HEK293T (cell line): Measurements from ENCODE around the gene TWF1.

Experiments used
- BHLHE40 ChIP-seq: fragments of 450-650 bp; IDR thresholded peaks from 2 replicates; pipeline ENCODE4 v1.6.1; 2016; ENCODE audit warnings: mild to moderate bottlenecking, moderate library complexity, borderline replicate concordance
- CTBP1 ChIP-seq: fragments of 450-650 bp; IDR thresholded peaks from 2 replicates; pipeline ENCODE4 v1.6.1; 2016; ENCODE audit warnings: borderline replicate concordance
- ELF4 ChIP-seq: fragments of 450-650 bp; IDR thresholded peaks from 2 replicates; pipeline ENCODE4 v1.6.1; 2017; ENCODE audit warnings: antibody characterized with exemption
- FOXA1 ChIP-seq: fragments of 450-650 bp; IDR thresholded peaks from 2 replicates; pipeline ENCODE4 v1.6.1; 2016; ENCODE audit warnings: mild to moderate bottlenecking
- FOXK2 ChIP-seq: fragments of 450-650 bp; IDR thresholded peaks from 2 replicates; pipeline ENCODE4 v1.6.1; 2016; ENCODE audit warnings: mild to moderate bottlenecking
- FOXM1 ChIP-seq: fragments of 450-650 bp; IDR thresholded peaks from 2 replicates; pipeline ENCODE4 v1.6.1; 2017; ENCODE audit warnings: mild to moderate bottlenecking, borderline replicate concordance
- LEF1 ChIP-seq: fragments of 450-650 bp; IDR thresholded peaks from 2 replicates; pipeline ENCODE4 v1.6.1; 2017; ENCODE audit warnings: mild to moderate bottlenecking, borderline replicate concordance
- SP1 ChIP-seq: fragments of 450-650 bp; IDR thresholded peaks from 2 replicates; pipeline ENCODE4 v1.6.1; 2017

GRCh38 chr12:43750814-43751213 lies 55.3 kb downstream of the TWF1 start:
- no peak for TF ChIP-seq FOXM1
- no peak for TF ChIP-seq CTBP1
- TF ChIP-seq SP1 = no peak
- TF ChIP-seq FOXA1 = no peak
- no peak for TF ChIP-seq ELF4
- no peak for TF ChIP-seq FOXK2
- TF ChIP-seq BHLHE40 = no peak
- TF ChIP-seq LEF1 = no peak
